ENCODE results near the gene ATOX1.

ATOX1 gene

DNA sequence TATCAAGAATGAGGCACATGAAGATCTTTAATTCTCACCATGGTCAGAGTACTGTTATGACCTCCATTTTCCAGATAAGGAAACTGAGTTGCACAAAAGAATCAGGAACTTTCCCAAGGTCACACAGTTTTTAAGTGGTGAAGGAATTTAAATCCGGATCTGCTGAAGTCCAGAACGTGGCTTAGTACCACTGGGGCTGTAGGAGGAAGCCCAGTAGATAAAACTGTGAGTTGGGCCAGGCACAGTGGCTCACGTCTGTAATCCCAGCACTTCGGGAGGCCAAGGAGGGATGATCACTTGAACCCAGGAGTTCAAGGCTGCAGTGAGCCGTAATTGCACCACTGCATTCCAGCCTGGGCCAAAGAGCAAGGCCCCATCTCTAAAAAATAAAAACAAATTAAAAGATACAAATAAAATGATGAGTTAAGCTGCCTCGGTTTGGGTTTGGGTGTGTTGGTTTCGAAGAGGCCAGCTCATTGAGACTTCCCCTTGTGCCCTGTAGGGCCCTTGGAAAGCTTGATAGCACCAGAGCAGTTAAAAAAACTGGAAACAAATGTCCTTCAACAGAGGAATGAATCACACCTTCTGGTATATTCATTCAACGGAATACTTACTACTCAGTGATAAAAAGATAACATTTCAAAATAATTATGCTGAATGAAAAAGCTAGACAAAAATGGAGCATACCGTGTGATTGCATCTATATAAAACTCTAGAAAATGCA, 20.1 kb downstream of the ATOX1 start:
- CTCF ChIA-PET, result interaction anchor here (0.8 to 4.9 kb wide), 3 partner anchors 77 to 86 kb away, joined by 3 to 61 read pairs (median 37); no protein-coding TSS in a partner anchor
- TF ChIP-seq NFRKB (IDR thresholded peaks at IDR 0.05), result no peak
- no peak for TF ChIP-seq SUZ12 (IDR thresholded peaks at IDR 0.05)
- no peak for TF ChIP-seq LEF1 (IDR thresholded peaks at IDR 0.05; ENCODE audit: borderline replicate concordance)
- no peak for TF ChIP-seq CTBP1 (IDR thresholded peaks at IDR 0.05; ENCODE audit: borderline replicate concordance)
- no peak for TF ChIP-seq SP1 (IDR thresholded peaks at IDR 0.05)
- TF ChIP-seq ARNT (IDR thresholded peaks at IDR 0.05), result no peak
- no peak for TF ChIP-seq TARDBP (IDR thresholded peaks at IDR 0.05)
- no peak for TF ChIP-seq FOXM1 (IDR thresholded peaks at IDR 0.05; ENCODE audit: borderline replicate concordance)
- no peak for TF ChIP-seq L3MBTL2 (conservative IDR thresholded peaks at IDR 0.05)
- no peak for TF ChIP-seq ELF4 (IDR thresholded peaks at IDR 0.05)
- no peak for TF ChIP-seq ZNF384 (IDR thresholded peaks at IDR 0.05)
- no peak for TF ChIP-seq BHLHE40 (IDR thresholded peaks at IDR 0.05; ENCODE audit: borderline replicate concordance)
- TF ChIP-seq HDGF (IDR thresholded peaks at IDR 0.05; ENCODE audit: borderline replicate concordance), result no peak
- no peak for TF ChIP-seq FOXK2 (IDR thresholded peaks at IDR 0.05)
- TF ChIP-seq, protein P1, sequence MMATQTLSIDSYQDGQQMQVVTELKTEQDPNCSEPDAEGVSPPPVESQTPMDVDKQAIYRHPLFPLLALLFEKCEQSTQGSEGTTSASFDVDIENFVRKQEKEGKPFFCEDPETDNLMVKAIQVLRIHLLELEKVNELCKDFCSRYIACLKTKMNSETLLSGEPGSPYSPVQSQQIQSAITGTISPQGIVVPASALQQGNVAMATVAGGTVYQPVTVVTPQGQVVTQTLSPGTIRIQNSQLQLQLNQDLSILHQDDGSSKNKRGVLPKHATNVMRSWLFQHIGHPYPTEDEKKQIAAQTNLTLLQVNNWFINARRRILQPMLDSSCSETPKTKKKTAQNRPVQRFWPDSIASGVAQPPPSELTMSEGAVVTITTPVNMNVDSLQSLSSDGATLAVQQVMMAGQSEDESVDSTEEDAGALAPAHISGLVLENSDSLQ (IDR thresholded peaks at IDR 0.05), result no peak
- no peak for TF ChIP-seq FOXA1 (IDR thresholded peaks at IDR 0.05)
- POLR2A ChIA-PET, result interaction anchor here (1.0 kb wide), 1 partner anchor 54 kb away, joined by 4 read pairs; no protein-coding TSS in a partner anchor
- DNase-seq (ENCODE audit: extremely low spot score), result no peak

DNA sequence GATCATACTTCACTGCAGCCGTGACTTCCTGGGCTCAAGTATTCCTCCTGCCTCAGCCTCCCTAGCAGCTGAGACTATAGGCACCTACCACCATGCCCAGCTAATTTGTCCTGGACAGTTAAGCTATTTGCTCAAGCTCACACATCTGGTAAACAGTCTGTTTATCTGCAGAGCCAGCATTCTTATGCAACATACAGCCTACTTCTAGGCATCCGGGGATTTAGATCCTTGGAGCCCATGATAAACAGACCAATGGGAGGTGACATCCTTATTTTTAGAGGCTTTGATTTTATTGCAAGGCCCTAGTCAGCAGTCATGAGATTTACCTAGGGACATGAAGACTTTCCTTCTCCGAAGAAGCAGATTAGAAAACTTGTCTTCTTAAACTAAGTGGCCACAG, 21.0 kb downstream of the ATOX1 start:
- TF ChIP-seq TARDBP (IDR thresholded peaks at IDR 0.05) (no peak), ARNT (IDR thresholded peaks at IDR 0.05) (no peak), CTBP1 (IDR thresholded peaks at IDR 0.05; ENCODE audit: borderline replicate concordance) (no peak), FOXM1 (IDR thresholded peaks at IDR 0.05; ENCODE audit: borderline replicate concordance) (no peak), NFRKB (IDR thresholded peaks at IDR 0.05) (no peak), ELF4 (IDR thresholded peaks at IDR 0.05) (no peak), LEF1 (IDR thresholded peaks at IDR 0.05; ENCODE audit: borderline replicate concordance) (no peak), SUZ12 (IDR thresholded peaks at IDR 0.05) (no peak)
- POLR2A ChIA-PET, result interaction anchor here (1.2 kb wide), 1 partner anchor 51 kb away, joined by 4 read pairs; the partner anchor contains the start of gene SPARC
- CTCF ChIA-PET, result interaction anchor here (0.7 to 1.0 kb wide), 2 partner anchors 79 to 85 kb away, joined by 3 to 5 read pairs; no protein-coding TSS in a partner anchor
- no peak for DNase-seq (ENCODE audit: extremely low spot score)

DNA sequence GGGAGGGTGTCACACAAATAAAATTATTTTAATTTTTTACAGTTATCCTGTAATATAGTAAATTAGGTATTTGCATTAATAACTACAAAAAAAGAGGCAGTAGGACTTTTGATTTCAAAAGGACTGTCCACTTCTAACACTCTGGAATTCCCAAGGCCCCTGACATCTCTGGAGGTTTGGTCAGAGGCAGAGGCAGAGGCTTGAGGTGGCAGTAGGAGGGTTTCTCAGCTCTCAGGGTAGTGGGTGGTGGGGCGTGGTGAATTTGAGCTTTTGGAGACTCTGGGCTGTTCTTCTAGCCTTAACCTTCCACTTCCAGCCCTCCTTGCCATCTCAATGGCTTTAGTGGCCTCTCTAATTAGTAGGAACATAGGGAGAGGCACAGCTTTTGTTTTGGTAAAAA, 22.8 kb downstream of the ATOX1 start:
- POLR2A ChIA-PET, result no interaction called here
- CTCF ChIA-PET, result interaction anchor here (1.2 kb wide), 1 partner anchor 83 kb away, joined by 3 read pairs; no protein-coding TSS in a partner anchor
- TF ChIP-seq BHLHE40 (IDR thresholded peaks at IDR 0.05; ENCODE audit: borderline replicate concordance) (no peak), NFRKB (IDR thresholded peaks at IDR 0.05) (no peak), ZNF384 (IDR thresholded peaks at IDR 0.05) (no peak), ARNT (IDR thresholded peaks at IDR 0.05) (no peak), LEF1 (IDR thresholded peaks at IDR 0.05; ENCODE audit: borderline replicate concordance) (no peak), HDGF (IDR thresholded peaks at IDR 0.05; ENCODE audit: borderline replicate concordance) (no peak), FOXM1 (IDR thresholded peaks at IDR 0.05; ENCODE audit: borderline replicate concordance) (no peak)
- DNase-seq (ENCODE audit: extremely low spot score), result no peak

DNA sequence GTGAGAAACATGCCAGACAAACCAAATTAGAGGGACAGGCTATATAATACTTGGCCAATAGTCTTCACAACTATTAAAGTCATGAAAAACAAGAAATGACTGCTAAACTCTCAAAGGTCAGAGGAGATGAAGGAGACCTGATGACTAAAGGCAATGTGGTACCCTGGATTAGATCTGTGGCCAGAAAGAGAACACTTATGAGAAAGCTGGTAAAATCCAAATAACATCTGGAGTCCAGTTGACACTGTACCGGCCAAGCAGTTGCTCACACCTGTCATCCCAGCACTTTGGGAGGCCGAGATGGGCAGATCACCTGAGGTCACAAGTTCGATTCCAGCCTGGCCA, 24.4 kb downstream of the ATOX1 start:
- ChIA-PET CTCF (no interaction called here), POLR2A (no interaction called here)
- no peak for DNase-seq (ENCODE audit: extremely low spot score)
- TF ChIP-seq, protein P1 (IDR thresholded peaks at IDR 0.05), result no peak
- no peak for TF ChIP-seq L3MBTL2 (conservative IDR thresholded peaks at IDR 0.05)
- TF ChIP-seq SUZ12 (IDR thresholded peaks at IDR 0.05), result no peak
- TF ChIP-seq ARNT (IDR thresholded peaks at IDR 0.05), result no peak
- no peak for TF ChIP-seq FOXA1 (IDR thresholded peaks at IDR 0.05)
- TF ChIP-seq FOXK2 (IDR thresholded peaks at IDR 0.05), result no peak
- no peak for TF ChIP-seq ZNF384 (IDR thresholded peaks at IDR 0.05)
- no peak for TF ChIP-seq FOXM1 (IDR thresholded peaks at IDR 0.05; ENCODE audit: borderline replicate concordance)
- TF ChIP-seq HDGF (IDR thresholded peaks at IDR 0.05; ENCODE audit: borderline replicate concordance), result no peak
- TF ChIP-seq LEF1 (IDR thresholded peaks at IDR 0.05; ENCODE audit: borderline replicate concordance), result no peak
- no peak for TF ChIP-seq BHLHE40 (IDR thresholded peaks at IDR 0.05; ENCODE audit: borderline replicate concordance)
- TF ChIP-seq CTBP1 (IDR thresholded peaks at IDR 0.05; ENCODE audit: borderline replicate concordance), result no peak
- TF ChIP-seq NFRKB (IDR thresholded peaks at IDR 0.05), result no peak
- TF ChIP-seq SP1 (IDR thresholded peaks at IDR 0.05), result no peak

DNA sequence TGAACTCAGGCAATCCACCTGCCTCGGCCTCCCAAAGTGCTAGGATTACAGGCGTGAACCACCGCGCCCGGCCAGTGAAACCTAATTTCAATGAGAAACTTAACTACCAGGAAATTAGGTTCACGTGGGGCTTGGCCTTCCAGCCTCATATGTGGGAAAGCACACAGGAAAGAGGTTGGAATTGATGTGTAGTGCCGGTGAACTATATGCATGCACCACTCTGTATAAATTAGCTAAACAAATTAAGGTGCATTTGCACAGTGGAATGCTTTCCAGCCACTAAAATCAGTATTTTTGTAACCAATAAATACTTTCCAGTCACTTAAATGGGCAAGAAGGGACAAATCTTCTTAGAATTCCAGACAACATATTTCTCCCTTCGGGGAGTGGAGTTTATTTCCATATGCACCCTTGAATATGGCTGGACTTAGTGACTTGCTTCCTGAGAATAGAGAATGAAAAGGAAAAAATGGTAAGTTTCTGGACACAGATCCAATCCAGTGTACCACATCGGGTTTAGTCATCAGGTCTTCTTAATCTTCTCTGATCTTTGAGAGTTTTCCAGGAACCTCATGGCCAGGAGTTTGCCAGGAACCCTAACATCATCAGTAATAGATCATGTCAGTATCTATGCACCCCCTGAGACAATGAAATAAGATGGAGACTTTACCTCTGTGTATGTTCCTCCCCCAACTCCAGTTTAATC, 24.9 kb downstream of the ATOX1 start:
- TF ChIP-seq L3MBTL2 (conservative IDR thresholded peaks at IDR 0.05), result no peak
- no peak for TF ChIP-seq CTBP1 (IDR thresholded peaks at IDR 0.05; ENCODE audit: borderline replicate concordance)
- no peak for TF ChIP-seq LEF1 (IDR thresholded peaks at IDR 0.05; ENCODE audit: borderline replicate concordance)
- no peak for TF ChIP-seq FOXA1 (IDR thresholded peaks at IDR 0.05)
- TF ChIP-seq ELF4 (IDR thresholded peaks at IDR 0.05), result no peak
- no peak for TF ChIP-seq FOXK2 (IDR thresholded peaks at IDR 0.05)
- TF ChIP-seq FOXM1 (IDR thresholded peaks at IDR 0.05; ENCODE audit: borderline replicate concordance), result no peak
- no peak for TF ChIP-seq ZNF384 (IDR thresholded peaks at IDR 0.05)
- TF ChIP-seq SUZ12 (IDR thresholded peaks at IDR 0.05), result no peak
- TF ChIP-seq, protein P1 (IDR thresholded peaks at IDR 0.05), result no peak
- TF ChIP-seq BHLHE40 (IDR thresholded peaks at IDR 0.05; ENCODE audit: borderline replicate concordance), result no peak
- TF ChIP-seq SP1 (IDR thresholded peaks at IDR 0.05), result no peak
- no peak for DNase-seq (ENCODE audit: extremely low spot score)
- ChIA-PET POLR2A (no interaction called here), CTCF (no interaction called here)

All from HEK293T (cell line).